GM21515 (cell line): Measurements from ENCODE around the gene NCK2.
A peak's percentile ranks its signal among the peaks of the same experiment; 100 is the strongest.

Experiments used
- ATAC-seq: cut with Tn5 transposase; IDR thresholded peaks from one replicate; pipeline ENCODE4 v1.9.1; 2021; ENCODE audit not compliant: unreplicated experiment

The NCK2 gene

GRCh38 chr2:105809097-105809473 lies 64.4 kb downstream of the NCK2 start:
- no peak for ATAC-seq

GRCh38 chr2:105809723-105810122 lies 65.0 kb downstream of the NCK2 start:
- no peak for ATAC-seq

DNA sequence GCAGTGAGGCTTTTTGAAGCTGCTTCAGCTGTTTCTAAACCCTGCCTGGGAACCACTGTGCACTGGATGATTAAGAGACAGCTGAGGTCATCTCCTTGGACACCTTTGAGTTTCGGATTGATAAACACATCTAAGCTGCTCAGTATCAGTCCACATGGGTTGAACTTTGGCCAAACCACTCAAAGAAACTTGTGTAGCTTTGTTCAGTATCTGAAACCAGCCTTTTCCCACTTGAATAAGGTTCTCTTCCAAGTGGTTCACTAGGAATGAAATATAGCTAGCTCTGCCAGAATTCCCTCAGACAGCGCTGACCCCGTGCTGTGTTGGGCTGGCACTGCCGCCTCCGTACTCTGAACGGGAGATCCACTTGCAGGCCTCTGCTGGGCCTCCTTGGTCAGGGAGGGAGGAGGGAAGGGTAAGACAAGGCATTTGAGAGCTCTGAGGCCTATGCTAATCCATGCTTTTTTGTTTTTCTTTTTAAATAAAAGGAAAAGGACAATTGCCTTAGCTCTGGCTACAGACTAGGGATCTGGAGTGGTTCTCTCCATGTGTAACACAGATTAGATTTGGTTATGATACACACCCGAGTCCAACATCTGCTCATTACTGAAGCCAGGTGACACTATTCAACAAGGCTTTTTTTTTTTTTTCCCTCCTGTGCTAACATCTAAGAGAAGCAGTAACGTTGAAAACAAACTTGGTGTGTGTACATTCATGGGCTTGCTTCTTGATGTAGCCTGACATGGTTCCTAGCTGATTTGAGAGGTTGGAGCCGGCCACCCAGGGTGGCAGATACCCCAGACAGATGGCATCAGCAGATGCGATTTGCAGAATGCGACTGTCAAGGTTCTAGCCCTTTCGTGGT lies 67.7 kb downstream of the NCK2 start:
- ATAC-seq = peak; percentile 78

DNA sequence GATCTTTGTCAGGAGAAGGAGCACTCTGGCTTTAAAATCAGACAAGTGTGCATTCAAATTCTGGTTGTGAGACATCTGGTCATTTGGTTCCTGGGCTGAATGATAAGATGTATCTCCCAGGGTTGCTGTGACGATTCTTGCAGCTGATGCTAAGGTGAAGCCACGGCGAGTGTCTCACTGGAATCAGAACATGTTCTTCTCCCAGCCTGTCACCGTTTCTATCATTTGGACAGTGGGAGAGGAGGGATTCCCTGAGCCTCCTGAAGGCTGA lies 68.3 kb downstream of the NCK2 start:
- ATAC-seq = no peak

GRCh38 chr2:105813405-105813804 lies 68.7 kb downstream of the NCK2 start:
- ATAC-seq = no peak

DNA sequence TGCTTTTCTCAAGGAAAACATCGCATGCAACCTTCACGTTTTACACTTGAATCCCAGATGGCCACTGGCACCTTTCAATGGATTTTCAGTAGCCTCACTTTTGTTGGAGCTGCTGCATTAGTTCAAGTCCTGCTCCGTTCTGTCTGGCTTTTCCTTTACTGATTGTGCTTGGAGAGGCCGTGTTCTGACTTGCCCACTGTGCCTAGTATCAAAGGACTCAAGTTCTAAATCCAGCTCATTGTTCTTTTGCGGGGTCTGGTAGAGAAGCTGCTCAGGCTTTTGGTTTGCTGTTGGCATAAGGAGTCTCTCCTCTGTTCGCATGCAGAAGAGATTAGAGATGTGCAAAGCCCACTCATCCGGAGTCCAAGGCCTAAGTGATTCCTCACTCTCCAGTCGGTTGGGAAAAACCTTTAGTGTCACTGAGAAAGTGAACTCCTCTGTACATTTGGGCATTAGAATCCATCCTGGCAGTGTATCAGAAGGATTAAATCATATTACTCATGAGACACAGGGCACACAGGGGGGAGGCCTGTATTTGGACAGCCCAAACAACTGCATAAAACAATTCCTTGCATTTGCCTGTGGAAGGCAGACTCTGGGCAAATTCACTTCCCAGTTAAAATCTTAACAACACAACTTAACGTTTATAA lies 69.7 kb downstream of the NCK2 start:
- no peak for ATAC-seq

- ATAC-seq = no peak
Observed at GRCh38 chr2:105815401-105815800, 70.7 kb downstream of the NCK2 start.

- ATAC-seq = no peak
Observed at GRCh38 chr2:105820151-105820550, 75.4 kb downstream of the NCK2 start.

GRCh38 chr2:105820691-105821090 lies 76.0 kb downstream of the NCK2 start:
- no peak for ATAC-seq

DNA sequence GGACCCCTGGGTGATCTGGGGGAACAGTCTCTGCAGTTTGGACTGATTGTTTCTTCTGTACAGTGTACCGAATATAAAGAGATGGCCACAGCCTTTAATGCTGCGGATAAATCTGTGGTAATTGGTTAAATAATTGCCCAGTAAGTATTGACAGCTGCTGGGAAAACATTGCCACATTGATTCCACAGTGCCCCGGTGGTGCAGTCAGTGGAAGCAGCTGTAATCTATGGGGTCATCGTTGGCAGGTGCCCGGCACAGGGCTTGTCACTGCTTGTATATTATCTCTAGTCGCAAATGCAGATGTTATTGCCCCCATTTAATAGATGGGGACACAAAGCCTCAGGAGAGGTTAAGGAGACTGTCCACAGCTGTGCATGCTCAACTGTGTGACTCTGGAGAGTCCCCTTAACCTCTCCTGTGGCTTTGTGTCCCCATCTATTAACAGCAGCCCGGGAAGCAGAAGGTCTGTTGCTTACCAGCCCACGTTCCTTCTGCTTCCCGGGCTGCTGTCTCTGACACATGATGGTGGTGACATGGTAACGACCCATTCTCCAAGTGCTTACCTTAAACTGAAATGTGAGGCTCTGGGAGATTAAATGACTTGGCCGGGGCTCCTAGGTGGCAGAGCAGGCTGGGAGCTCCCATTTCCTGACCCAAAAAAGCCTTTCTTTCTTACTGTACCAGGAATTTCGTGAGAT lies 76.9 kb downstream of the NCK2 start:
- no peak for ATAC-seq

DNA sequence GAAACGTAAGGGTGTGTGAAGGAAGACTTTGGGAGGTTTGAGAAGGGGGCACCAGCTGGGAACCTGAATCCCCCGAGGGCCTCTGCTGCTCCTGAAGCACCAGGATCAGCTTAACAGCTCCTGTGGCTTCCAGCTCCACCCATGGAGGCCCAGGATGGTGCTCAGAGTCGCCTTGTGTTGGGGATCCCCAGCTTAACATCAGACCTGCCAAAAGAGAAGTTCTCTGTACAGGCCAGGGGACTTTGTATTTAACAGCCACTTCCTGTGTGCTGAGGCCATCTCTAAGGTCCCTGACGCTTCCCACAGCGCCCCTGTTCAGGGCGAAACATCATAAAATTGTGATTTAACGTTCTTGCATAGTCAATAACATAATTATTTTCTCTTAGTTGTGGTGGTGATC lies 77.5 kb downstream of the NCK2 start:
- peak; percentile 84 for ATAC-seq

DNA sequence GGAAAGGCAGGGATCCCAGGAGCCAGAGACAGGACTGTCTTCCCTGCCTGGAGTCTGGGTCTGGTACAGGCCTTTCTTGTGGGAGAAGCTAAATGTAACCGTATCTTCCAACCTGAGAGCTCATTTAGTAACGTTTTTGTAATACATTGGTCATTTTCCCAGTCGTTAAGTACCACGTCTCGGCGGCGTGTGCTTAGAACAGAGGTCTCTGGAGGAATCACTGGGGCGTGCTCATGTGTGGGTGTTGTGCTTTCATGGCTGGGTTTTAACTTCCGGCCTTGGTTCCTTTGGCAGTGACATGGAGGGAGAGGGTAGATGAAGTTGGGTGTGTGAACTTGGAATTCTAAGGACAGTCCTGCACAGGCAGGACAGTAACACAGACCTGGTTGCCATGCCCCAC lies 79.7 kb downstream of the NCK2 start:
- ATAC-seq = no peak

GRCh38 chr2:105827351-105828096 lies 82.8 kb downstream of the NCK2 start:
- ATAC-seq = no peak

- ATAC-seq = no peak
Observed at GRCh38 chr2:105828558-105828957, 83.8 kb downstream of the NCK2 start.

GRCh38 chr2:105834931-105835330 lies 90.2 kb downstream of the NCK2 start:
- ATAC-seq = peak; percentile 76

DNA sequence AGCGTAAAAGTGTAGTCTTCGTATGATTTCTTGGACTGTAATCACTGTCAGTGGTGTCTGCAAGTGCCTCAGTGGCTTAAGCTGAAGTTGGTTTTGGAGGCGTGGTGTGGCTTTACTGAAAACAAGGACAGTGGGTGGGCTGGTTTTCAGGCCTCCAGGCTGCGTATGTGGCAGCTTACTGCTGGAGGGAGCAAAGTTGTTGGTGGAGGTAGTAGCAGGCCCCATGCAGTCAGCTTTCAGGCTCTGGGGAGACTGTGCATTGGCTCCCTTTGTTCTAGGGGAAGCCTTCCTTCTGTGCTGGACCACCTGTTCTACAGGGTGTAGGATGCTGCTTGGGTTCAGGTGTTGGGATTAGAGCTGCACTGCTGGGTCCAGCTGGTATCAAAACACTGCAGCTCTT lies 91.6 kb downstream of the NCK2 start:
- ATAC-seq = no peak

- ATAC-seq = no peak
Observed at GRCh38 chr2:105836840-105837692, 92.4 kb downstream of the NCK2 start.

DNA sequence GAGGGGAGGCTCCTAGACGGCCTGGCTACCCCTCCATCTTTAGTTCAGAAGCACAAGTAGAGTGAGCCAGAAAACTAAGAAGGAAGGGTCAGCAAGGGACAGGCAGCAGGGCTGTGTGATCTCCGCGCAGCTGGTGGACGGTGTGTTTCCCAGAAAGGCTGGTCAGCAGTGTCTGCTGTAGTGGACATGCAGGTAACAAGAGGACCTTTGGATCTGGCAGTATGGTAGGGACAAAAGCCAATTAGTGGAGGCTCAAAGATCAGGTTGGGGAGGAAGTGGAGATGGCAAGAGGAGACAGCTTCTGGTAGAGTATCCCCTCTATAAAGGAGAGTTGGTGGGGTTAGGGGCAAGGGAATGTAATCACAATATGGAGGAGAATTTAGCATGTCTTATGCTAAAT lies 95.1 kb downstream of the NCK2 start:
- no peak for ATAC-seq

DNA sequence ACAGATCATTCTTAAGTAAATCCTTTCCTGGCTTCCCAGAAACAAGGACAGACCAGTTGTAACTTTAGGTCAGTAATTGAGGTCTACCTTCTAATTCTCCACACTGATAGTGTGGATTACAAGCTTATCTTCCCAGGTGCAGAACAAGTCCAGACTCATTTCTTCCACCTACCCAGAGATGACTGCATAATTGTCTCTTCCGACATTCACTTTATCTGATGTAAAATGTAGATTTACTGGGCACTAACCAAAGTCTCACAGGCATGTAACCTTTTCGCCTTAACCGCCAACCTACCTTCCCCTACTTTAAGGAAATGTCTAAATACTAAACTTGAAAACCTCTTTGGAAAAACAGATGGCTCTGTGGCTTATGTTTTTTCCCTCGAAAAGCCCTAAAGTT lies 96.2 kb downstream of the NCK2 start:
- ATAC-seq = no peak

DNA sequence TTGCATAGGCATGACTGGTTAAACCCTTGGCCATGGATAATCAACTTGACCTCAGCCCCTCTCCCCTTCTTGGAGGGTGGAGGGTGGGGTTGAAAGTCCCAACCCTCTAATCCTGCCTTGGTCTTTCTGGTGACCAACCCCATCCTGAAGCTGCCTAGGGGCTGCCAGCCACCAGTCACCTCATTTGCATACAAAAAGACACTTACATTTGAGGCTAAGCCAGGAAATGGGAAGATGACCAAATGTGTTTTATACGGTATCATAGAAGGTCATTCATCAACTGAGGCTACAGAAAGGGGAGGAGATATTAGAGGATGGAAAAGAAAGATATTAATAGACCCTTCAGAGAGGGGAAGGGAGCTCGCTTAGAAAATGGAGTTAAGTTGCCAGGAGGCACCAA lies 96.8 kb downstream of the NCK2 start:
- ATAC-seq = no peak

DNA sequence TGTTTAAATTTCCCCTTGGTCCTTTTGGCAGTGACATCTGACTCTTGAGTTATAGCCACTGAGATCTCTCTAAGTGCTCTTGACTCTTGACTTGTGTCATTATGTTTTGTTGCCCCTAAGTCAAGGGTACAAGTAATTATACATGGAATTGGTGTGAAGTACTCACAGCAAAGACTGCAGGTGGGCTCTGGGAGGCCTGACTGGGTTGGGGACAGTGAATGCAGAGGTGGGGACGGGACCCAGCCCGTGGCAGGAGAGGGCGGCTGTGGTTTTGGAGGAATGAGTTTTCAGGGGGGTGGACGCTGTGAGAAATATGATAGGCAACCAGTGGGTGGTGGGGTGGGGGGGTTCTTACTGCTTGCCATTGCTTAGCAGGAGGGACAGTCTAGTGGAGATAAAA lies 97.8 kb downstream of the NCK2 start:
- ATAC-seq = no peak
